Measurements from ENCODE around the gene FUBP1.

DNA sequence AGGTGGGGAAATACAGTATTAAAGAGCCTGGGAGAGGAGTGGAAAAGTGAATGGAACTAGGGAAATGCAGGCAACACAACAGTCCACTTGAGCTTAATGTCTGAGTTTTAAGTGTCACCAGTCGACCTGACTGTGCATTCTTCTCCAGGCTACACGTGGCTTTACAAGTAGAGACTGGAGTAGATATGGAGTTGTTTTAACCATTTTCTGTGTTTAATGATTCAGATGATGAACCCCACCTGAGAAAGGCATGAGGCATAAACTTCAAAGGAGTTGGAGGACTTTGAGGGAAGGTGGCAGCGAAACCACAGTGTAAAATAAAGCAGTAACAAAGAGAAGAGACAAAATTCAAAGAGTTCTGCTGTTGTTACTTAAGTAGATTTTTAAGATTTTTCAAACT lies 12.6 kb downstream of the FUBP1 start:
- no peak for TF ChIP-seq EZH2 (IDR thresholded peaks at IDR 0.05; ENCODE audit: low read depth, low read length, severe bottlenecking)
- no peak for TF ChIP-seq JUN (IDR thresholded peaks at IDR 0.05; ENCODE audit: low read depth, low read length)
- TF ChIP-seq CTCF (IDR thresholded peaks at IDR 0.05; ENCODE audit: control extremely low read depth in 1 of 3, insufficient read depth in 1 of 3, low read depth in 1 of 3, low read length in 3 of 3) = no peak
- TF ChIP-seq, protein P1, sequence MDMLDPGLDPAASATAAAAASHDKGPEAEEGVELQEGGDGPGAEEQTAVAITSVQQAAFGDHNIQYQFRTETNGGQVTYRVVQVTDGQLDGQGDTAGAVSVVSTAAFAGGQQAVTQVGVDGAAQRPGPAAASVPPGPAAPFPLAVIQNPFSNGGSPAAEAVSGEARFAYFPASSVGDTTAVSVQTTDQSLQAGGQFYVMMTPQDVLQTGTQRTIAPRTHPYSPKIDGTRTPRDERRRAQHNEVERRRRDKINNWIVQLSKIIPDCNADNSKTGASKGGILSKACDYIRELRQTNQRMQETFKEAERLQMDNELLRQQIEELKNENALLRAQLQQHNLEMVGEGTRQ (IDR thresholded peaks at IDR 0.05; ENCODE audit: low read length) = no peak
- TF ChIP-seq SIN3A (conservative IDR thresholded peaks at IDR 0.05 in 1 of 2, IDR thresholded peaks at IDR 0.05 in 1 of 2; ENCODE audit: low read depth in 1 of 2, low read length in 2 of 2) = no peak
- TF ChIP-seq SRF (IDR thresholded peaks at IDR 0.05; ENCODE audit: low read depth, low read length) = no peak
- no peak for TF ChIP-seq CEBPB (IDR thresholded peaks at IDR 0.05; ENCODE audit: low read depth, low read length)
- no peak for TF ChIP-seq HDAC6 (IDR thresholded peaks at IDR 0.05; ENCODE audit: low read depth, low read length)
- TF ChIP-seq, protein P2, sequence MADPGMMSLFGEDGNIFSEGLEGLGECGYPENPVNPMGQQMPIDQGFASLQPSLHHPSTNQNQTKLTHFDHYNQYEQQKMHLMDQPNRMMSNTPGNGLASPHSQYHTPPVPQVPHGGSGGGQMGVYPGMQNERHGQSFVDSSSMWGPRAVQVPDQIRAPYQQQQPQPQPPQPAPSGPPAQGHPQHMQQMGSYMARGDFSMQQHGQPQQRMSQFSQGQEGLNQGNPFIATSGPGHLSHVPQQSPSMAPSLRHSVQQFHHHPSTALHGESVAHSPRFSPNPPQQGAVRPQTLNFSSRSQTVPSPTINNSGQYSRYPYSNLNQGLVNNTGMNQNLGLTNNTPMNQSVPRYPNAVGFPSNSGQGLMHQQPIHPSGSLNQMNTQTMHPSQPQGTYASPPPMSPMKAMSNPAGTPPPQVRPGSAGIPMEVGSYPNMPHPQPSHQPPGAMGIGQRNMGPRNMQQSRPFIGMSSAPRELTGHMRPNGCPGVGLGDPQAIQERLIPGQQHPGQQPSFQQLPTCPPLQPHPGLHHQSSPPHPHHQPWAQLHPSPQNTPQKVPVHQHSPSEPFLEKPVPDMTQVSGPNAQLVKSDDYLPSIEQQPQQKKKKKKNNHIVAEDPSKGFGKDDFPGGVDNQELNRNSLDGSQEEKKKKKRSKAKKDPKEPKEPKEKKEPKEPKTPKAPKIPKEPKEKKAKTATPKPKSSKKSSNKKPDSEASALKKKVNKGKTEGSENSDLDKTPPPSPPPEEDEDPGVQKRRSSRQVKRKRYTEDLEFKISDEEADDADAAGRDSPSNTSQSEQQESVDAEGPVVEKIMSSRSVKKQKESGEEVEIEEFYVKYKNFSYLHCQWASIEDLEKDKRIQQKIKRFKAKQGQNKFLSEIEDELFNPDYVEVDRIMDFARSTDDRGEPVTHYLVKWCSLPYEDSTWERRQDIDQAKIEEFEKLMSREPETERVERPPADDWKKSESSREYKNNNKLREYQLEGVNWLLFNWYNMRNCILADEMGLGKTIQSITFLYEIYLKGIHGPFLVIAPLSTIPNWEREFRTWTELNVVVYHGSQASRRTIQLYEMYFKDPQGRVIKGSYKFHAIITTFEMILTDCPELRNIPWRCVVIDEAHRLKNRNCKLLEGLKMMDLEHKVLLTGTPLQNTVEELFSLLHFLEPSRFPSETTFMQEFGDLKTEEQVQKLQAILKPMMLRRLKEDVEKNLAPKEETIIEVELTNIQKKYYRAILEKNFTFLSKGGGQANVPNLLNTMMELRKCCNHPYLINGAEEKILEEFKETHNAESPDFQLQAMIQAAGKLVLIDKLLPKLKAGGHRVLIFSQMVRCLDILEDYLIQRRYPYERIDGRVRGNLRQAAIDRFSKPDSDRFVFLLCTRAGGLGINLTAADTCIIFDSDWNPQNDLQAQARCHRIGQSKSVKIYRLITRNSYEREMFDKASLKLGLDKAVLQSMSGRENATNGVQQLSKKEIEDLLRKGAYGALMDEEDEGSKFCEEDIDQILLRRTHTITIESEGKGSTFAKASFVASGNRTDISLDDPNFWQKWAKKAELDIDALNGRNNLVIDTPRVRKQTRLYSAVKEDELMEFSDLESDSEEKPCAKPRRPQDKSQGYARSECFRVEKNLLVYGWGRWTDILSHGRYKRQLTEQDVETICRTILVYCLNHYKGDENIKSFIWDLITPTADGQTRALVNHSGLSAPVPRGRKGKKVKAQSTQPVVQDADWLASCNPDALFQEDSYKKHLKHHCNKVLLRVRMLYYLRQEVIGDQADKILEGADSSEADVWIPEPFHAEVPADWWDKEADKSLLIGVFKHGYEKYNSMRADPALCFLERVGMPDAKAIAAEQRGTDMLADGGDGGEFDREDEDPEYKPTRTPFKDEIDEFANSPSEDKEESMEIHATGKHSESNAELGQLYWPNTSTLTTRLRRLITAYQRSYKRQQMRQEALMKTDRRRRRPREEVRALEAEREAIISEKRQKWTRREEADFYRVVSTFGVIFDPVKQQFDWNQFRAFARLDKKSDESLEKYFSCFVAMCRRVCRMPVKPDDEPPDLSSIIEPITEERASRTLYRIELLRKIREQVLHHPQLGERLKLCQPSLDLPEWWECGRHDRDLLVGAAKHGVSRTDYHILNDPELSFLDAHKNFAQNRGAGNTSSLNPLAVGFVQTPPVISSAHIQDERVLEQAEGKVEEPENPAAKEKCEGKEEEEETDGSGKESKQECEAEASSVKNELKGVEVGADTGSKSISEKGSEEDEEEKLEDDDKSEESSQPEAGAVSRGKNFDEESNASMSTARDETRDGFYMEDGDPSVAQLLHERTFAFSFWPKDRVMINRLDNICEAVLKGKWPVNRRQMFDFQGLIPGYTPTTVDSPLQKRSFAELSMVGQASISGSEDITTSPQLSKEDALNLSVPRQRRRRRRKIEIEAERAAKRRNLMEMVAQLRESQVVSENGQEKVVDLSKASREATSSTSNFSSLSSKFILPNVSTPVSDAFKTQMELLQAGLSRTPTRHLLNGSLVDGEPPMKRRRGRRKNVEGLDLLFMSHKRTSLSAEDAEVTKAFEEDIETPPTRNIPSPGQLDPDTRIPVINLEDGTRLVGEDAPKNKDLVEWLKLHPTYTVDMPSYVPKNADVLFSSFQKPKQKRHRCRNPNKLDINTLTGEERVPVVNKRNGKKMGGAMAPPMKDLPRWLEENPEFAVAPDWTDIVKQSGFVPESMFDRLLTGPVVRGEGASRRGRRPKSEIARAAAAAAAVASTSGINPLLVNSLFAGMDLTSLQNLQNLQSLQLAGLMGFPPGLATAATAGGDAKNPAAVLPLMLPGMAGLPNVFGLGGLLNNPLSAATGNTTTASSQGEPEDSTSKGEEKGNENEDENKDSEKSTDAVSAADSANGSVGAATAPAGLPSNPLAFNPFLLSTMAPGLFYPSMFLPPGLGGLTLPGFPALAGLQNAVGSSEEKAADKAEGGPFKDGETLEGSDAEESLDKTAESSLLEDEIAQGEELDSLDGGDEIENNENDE (IDR thresholded peaks at IDR 0.05; ENCODE audit: insufficient replicate concordance, low read length) = no peak
- no peak for TF ChIP-seq SP2 (IDR thresholded peaks at IDR 0.05; ENCODE audit: low read length)
- no peak for TF ChIP-seq EP300 (IDR thresholded peaks at IDR 0.05; ENCODE audit: borderline replicate concordance in 1 of 2, low read depth in 2 of 2, low read length in 2 of 2)
- TF ChIP-seq ATF3 (IDR thresholded peaks at IDR 0.05; ENCODE audit: insufficient read depth, low read depth, low read length) = no peak
- TF ChIP-seq MAFK (IDR thresholded peaks at IDR 0.05; ENCODE audit: low read depth, low read length) = no peak

Measured in H1 (cell line).